SW480 (cell line): ENCODE data around the gene SLC25A15.

Experiments used
- DNase-seq: peaks from one replicate; pipeline ENCODE4 v3.0.0-alpha.2; 2016; ENCODE audit warnings: low spot score

Gene SLC25A15

DNA sequence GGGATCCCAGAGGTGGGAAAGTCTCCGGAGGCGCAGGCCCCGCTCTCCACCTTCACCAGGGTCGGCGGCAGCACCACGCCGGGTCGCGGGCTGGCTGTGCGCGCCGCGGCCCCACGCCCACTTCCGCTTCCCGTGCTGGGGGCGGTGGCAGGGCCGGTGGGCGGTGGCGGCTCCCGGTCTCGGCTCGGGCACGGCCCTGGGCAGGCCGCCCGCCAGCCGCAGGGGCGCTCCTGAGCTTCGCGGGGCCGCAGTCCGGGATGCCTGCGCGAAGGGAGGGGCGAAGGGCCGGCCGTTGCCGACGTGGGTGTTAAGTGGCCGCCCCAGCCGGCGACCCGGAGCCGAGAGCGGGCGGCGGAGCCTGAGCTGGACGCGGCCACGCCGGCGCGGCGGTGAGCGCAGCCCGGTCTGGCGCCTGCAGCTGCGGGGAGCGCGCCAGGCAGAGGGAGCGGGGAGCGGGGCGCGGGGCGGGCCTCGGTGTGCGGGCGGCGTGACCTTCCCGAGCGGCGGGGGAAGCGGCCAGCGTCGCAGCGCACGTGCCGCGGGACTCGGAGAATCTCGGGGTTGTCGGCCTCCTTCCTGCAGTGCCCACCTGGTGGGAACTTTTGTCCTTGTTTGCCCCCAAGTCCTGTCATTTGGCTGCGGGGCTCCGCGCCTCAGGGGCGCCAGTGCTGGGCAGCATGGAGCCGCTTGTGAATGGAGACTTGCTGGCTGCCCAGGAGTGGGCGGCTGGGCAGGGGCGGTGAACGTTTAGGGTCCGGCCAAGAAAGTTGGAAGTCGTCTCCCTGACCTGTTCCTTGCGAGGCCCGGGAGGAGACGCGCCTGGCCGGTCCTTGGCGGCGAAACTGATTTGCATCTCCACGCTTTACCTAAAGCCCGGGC is at the start of gene SLC25A15:
SLC25A15 (plus strand) TSS at position 337 of the 879 bp plus-strand sequence. CDS start 3,616 bp downstream, outside the sequence.
- DNase-seq: peak; percentile 88

DNA sequence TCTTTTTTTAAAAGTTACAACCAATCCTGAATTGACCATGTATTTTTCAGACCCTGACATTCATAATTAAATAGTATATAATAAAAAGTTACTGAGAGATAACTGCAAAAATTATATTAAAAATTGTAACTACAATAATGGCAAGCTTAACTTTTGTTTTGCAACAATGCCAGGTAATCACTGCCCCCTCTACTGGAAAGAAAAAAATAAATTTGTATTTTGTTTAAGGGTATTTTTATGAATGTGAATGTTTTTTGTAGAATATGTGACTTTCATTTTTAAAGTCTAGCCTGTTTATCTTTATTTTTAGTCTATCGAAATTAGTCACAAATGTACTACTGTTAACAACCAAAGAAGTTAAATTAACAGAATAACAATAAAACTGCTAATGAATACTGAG is 40.1 kb upstream of the SLC25A15 start:
- DNase-seq: no peak

DNA sequence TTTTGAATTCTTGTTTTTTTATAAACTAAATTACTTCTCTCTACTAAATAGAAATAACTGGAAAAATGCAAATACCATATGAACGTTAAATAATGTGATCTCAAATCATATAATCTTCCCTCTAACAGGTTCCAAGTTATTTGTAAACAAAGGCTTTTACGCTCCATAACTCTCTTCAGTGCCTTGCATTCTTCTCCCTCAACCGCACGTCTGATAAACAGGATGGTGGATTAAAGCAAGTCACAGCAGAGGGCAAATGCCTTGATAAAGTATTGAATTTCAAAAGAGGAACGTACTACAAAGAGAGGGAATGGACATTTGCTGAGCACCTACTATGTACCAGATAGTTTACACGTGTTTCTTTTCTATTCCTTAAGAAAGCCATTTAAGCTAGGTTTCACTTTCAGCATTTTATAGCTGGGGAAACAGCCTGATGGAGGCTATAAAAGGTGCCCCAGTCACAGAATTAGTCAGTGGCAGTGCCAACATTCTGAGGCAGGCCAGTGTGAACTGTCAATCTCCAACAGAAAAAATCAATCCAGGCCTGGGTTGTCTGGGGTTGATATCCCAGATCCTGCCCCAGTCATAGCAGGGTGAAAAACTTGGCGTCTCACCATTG is 34.2 kb upstream of the SLC25A15 start:
- no peak for DNase-seq

DNA sequence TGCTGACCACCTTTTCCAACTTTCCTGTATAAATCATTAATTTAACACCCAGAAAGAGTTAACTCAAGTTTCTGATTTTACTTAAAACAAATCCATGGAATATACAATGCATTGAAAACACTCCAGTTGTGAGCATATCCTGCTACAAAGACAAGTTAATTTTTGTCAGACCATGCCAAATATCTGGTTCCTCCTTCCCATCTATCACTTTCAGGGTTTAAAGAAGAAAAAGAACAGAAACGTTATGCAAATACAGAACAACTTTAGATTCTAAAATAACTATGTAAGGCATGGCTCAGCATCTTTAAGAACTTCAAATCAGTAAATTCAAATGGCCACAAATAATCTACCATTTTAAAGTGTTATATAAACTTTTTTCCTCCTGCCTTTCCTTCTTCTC is 33.4 kb upstream of the SLC25A15 start:
- no peak for DNase-seq

DNA sequence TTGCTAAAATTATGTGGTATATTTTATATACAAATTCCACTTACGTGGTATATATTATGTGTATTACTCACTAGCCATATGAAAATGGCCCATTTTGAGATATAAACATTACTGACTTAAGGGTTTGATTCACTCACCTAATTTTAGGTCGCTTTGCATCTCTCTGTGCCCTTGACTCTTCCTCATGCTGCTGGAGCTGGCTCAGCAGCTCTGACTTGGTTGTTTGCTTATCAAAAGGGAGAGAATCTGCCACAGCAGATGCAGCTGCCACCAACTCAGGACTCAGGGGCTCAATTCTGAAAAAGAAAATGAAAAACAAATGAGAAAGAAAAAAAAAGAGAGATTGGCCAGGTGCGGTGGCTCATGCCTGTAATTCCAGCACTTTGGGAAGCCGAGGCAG is 30.6 kb upstream of the SLC25A15 start:
- DNase-seq: no peak

DNA sequence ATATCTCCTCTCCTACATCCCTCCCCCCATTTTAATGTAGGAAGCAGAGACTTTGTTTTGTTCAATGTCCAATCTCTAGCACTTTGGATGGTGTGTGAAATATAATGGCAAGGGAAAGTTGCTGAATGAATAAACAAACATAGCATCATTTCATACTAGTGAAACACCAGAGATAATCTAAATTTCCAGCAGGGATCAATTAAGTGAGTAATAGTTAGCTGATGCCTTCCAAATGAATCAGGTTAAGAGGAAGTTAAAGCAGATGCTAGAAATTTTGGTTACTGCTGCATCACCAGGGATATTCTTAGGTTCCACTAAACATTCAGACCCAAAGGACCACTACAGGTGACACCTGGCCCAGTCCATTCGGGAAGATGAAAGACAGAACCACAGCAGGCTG is 26.6 kb upstream of the SLC25A15 start:
- DNase-seq: no peak

DNA sequence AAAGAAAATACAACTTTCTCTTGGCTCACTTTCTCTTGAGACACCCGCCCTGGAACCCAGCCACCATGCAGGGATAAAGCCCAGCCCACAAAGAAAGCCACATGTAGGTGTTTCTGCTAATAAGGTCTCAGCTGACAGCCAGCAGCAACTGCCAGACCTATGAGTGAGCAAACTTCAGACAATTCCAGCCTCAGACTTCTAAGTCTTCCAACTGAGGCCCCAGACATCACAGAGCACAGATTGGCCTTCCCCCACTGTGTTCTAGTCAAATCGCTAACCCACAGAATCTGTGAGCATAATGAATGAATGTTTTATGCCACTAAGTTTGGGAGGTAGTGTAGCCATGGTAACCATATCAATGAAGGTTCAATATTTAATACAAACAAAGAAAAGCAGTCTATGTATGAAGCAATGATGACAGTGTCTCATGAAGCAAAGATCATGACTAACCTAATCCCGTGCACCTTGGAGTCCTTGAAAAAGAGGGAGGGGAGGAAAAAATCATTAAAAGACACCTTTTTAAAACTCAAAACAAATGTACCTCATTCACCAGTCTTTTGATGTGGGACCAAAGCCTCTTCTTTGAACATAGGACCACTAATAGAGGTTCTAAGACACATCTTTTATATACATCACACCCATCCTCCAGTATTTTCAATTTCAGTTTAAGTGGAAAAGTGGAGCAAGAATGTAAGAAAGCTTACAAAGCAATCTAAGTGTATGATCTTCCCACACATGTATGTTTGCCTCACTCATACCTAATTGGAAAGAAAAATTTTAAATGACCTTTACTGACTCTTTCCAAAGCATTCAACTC is 24.6 kb upstream of the SLC25A15 start:
- no peak for DNase-seq

DNA sequence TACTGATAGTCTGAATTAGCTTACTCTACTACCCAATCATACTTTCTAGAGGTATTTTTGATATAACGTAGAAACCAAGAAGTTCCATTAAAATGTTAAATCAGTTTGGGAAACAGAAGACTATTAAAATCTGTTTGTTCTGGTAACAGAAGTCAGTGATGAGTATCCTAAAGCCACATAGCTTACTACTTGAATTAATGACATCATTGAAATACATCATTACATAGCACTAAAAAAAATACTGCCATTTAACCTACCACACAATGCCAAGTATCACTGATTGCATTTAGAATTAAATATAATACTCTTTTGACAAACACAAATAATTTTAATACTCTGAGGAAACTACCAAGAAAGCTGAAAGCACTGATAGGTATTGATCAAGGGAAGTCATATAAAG is 23.8 kb upstream of the SLC25A15 start:
- DNase-seq: no peak

DNA sequence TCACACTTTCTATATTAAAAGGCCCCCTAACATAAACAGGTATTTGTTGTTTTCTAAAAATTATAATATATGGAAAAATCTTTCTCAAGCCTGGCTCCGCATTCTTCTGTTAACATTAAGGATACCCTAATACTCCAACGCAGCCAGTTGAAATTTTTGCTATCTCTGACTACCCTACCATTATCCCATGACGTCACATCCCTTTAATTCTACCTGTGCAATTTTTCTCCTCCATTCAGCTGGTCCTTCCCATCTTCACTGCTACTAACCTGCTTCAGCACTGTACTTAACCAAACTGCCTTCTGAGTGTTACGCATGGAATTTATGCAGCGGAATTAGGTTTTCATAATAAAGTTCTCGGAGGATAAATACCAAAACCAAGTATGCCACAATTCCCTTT is 19.4 kb upstream of the SLC25A15 start:
- DNase-seq: no peak

DNA sequence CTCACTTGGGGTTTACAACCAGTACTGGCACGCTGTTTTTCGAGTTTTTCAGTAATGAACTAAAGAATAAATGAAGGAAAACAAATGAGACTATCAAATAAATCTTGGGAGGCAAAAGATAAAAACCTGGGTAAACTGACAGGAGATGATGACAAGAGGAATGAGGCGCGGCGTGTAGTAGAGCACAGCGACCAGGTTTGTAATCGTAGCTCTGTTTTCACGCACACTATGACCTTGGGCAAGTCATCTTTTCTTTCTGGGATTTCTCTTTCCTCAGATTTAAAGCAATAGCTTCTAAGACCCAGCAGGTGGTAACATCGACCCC is 18.8 kb upstream of the SLC25A15 start:
- DNase-seq: no peak

DNA sequence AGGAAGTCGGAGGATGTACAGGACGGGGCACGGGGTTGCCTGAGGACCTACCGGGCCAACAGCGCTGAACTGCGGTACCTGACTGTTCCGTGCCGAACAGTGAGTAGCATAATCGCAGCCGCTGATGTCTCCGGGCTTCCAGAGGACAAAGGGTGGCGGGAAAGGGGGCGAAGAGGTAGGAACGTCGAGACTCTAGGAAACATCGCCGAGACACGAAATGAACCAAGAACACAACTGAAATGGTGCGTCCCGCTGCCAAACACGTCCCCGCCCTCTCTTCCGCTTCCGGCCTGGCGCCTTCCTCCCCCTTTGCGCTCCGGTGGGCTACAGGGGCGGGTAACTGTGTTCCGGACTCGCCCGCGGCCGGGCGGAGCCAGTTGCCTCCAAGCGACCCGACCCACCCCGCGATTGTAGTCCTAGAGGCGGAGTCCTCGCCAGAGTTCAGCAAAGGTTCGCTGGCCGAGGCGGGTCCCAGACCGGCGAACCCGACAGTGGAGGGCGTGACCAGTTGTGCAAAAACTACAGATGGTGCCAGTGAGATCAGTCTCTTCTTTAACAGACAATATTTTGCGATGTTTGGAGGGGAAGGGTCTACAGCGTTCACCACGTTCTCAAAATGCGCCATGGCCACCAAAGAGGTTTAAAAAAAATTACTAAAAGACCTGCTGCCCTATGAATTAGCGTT is 18.3 kb upstream of the SLC25A15 start, which contains the start of gene MRPS31:
MRPS31 (minus strand) TSS at position 257 of the 685 bp plus-strand sequence; CDS start at position 203, 54 bp downstream.
- DNase-seq: peak; percentile 95

DNA sequence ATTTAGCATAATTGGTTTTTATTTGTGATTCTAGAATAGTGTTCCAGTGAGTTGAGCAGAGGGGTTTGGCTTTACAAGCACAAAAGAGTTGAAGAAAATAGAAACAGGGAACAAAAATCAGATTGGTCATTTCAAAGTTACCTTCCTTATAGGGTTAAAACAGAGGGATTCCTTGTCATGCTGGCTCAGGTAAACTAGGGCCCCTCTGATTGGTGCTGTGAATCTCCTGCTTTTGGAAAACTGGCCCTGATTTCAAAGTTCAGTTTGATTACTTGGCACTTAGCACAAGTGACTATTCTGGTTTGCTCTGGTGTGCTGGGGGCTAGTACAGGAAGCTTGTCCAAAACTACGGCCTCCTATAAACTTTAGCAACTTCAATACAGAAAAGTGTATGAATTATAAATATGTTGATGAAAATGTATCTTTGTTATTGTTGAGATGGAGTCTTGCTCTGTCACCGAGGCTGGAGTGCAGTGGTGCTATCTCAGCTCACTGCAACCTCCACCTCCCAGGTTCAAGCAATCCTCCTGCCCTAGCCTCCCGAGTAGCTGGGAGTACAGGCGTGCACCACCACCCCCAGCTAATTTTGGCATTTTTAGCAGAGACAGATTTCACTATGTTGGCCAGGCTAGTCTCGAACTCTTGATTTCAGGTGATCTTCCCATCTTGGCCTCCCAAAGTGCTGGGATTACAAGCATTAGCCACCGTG is 16.5 kb upstream of the SLC25A15 start:
- no peak for DNase-seq

DNA sequence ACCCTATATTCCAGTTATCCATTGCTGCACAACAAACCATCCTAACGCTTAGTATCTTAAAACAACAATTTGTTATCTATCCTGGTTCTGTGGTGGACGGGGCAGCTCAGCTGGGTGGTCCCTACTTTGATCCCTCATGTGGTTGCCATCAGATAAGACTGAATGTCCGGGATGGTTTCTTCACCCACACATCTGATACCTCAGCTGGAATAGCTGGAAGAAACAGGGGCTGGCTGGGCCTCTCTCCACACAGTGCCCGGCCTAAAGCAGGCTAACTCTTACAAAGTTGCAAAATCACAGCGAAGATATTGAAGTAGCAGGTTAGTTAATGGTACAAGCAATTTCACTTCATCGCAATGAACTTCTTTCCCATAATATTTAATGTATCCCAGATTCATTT is 14.7 kb upstream of the SLC25A15 start:
- peak; percentile 8 for DNase-seq

DNA sequence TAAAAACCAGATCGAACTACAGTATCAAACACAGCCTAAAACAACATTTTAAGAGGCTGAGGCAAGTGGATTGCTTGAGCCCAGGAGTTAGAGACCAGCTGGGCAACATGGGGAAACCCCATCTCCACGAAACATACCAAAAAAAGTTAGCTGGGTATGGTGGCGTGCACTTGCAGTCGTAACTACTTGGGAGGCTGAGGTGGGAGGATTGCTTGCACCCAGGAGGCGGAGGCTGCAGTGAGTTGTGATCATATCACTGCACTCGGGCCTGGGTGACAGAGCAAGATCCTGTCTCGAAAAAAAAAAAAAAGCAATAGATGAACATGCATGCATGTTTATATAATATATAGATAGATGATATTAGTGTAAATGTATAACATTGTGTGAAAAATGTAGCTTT is 13.2 kb upstream of the SLC25A15 start:
- DNase-seq: no peak

DNA sequence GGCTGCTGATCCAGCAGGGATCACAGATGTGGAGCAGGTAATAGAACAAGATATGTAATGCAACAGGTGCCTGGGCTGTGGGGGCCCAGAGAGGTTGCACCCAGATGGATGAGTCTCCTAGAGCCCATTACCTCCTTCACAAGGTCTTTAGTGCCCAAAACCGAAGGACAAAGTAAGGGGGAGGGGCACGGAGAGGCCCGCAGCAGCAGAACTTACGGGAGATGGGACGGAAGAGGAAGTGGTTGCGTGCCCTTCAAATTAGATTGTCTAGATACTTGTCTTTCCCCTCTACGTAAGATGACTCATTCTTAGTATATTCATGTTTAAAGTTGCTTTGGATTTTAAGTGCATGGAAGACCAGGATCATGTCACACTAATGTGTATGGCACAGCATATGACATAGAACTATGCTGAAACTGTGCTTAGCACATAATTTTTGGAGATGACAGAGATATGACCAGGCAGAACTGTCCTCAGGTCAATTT is 12.7 kb upstream of the SLC25A15 start:
- peak; percentile 73 for DNase-seq

DNA sequence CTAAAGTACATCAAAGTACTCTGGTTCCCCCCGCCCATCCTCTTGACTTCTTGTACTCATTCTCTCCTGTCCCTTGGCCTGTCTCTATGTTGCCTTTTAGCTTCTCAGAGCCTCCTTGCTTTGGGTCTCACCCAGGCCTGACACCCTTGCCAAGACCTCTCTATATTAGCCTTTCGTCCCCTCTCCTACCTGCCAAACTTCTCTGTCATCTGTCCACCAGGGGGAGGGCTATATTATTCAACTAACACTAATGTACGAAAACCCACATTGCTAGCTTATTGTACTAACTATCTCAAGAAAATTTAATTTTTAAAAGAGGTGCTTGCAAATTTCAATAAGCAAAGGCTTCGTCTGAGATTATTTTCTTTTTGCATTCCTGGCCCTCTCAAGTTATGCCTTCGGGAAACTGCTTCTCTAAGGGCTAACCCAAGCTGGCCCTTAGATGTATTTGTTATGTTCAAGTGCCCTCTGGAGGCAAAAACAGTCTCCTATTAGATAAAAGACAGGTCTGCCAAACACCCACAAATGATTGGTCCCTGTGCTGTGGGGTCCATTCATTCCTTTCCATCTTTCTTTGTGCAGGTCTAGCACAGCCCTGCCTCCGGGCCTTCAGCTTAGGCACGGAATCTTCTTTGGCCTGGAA is 12.1 kb upstream of the SLC25A15 start:
- DNase-seq: peak; percentile 78

DNA sequence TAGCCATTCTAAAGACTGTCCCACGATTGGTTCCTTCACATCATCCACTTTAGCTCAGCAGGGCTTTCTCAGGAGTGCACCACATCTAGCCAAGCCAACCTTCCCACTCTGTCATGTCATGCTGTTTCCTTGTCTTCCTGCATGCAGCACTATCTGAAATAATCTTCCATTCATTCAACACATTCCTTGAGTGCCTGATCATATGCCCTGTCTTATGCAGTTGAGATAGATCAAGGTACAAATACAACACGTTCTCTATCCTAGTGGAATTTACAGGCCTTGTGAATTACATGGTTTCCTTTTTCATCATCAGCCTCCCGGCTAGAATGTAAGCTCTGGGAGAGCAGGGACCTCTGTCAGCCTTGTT is 11.6 kb upstream of the SLC25A15 start:
- no peak for DNase-seq

DNA sequence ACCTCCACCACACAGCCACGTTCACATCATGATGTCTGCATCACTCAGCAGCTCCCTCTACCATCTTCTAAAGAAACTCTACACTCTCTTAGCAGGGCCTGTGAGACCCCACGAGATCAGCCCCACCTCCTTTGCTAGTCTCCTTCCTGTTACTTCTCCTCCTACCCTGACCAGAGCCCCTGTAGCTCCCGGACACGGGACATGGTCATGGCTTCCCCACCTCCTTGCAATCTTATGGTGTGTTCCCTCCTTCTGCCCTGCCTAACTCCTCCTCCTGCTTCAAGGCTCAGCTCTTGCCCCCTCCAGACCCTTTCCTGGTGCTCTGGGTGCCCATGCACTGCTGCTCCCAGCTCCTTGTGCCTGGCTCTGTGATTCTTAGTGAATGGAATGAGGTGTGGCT is 10.4 kb upstream of the SLC25A15 start:
- no peak for DNase-seq

DNA sequence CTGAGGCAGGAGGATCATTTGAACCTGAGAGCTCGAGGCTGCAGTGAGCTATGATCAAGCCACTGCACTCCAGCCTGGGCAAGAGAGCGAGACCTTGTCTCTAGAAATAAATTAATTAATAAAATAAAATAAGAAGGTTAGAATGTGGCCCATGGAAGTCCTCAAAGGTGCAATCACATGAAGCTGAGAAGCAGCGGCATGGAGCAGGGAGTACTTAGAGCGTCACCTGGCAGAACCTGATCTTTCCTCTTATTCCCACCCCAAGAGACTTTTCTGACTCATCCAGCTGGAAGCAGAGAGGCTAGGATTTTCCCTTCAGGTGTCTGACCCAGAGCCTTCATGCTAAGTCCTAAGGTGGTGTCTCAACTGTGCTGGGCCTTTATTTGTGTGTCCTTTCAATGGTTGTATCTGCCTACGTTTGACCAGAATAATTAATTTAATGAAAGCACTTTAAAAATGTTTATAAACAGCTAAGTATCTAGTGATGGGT is 9.6 kb upstream of the SLC25A15 start:
- no peak for DNase-seq

DNA sequence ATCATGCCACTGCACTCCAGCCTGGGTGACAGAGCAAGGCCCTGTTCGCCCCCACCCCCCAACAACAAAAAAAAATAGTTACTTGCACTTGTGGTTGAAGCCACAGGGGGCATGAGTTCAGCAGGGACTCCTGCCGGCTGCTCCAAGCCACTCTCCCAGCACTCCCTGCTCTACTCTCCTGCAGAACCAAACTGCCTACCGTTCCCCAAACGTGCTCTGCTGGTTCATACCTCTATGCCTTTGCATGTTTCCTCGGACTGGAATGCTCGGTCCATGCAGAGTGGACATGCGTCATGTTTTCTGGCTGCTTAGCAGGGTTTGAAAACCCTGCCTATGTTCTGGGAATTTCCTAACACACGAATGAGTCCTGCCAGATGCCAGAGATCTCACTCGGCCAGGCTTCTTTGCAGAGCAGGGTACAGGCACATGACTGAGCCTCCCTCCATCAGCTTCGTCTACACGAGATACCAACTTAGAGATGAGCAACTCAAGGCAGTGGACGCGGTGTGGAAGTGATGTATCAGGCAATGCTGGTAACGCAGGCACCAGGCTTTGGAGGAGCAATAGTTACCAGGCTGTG is 8.5 kb upstream of the SLC25A15 start:
- peak; percentile 8 for DNase-seq
